GM19372 (cell line): ENCODE data around the gene SERINC5.

Experiments
- ATAC-seq: cut with Tn5 transposase; IDR thresholded peaks from one replicate; pipeline ENCODE4 v1.9.1; 2021; ENCODE audit warnings: mild to moderate bottlenecking, low read depth, moderate library complexity; ENCODE audit not compliant: unreplicated experiment

The SERINC5 gene

DNA sequence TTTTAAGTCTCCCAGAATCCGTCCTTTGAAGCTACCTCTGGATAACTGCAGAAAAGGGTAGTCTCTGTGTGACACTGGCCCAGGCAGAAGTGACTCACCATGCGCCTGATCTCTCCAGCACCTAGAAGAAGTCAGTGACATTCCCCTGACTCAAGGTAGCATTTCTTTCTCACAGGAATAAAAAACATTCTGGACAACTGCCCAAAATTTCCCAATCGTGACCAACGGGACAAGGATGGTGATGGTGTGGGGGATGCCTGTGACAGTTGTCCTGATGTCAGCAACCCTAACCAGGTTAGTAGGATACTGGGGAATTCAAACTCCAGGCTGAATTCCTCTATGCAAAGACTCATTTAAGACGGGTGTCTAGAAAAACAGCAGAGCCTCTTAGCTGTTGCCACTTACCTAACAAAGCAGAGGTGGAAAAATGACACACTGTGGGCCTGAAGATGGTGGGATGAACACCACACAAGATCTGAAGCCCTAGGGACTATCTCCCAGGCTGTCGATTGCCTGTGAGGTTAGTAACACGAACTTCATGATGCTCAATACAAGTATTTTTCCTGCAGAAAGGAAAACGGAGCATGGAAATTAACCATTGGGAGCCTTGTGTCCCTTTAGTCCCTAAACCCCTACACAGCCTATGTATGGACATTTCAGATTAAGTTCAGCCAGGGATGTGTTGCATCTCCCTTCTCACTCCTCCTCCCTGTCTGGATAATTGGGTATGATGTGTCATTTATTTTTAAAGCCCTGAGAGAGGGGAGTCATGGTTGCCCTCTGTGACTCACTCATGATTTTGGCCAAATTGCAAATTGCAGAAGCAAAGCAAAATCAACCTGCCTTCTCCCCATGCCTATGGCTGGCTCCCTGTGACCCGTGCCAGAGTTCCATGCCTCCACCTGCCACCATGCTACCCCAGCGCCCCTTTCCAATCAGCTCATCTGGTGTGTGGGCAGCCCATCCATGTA lies 183.5 kb downstream of the SERINC5 start:
- no peak for ATAC-seq

- no peak for ATAC-seq
Observed at GRCh38 chr5:80071510-80072021, 184.3 kb downstream of the SERINC5 start.

- ATAC-seq, result no peak
Observed at GRCh38 chr5:80070338-80071056, 185.4 kb downstream of the SERINC5 start.

DNA sequence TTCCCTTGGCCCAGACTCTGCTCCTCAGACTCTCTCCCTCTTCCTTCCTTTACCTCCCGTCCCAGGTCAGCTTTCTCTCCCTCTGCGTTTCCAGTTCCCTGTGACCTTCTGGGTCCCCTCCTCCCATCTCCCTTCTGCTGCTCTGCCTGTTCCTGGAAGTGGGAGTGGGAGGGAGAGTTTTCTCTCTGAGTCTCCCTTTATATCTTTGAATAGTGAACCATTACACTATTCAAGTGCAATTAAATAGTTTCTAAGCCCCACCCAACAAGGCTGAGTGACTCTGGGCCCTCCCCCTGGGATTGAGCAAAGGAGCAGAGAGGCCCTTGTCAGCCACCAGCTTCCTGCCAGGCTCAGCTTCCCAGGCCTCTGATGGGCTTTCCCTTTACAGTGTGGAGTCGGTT lies 185.9 kb downstream of the SERINC5 start:
- ATAC-seq, result no peak

GRCh38 chr5:80069251-80069800 lies 186.5 kb downstream of the SERINC5 start:
- ATAC-seq, result no peak

- no peak for ATAC-seq
Observed at GRCh38 chr5:80068775-80069174, 187.1 kb downstream of the SERINC5 start.

DNA sequence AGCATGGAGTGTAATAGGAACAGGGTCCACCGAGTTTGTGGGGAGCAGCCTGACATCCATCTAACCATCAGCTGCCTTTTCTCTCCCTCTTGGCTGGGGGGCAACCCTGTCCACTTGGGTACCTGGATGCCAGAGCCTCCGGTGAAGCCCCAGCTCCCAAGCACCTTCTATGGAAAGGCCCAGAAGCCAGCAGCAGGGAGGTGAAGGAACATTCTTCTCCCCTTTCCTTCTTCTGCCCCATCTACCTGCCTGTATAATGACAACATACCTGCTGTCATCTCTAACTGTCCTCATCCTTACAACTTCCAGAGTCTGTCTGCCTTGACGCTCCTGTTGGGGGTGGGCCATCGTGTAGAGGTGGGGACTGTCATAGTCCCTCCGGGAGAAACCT lies 187.6 kb downstream of the SERINC5 start:
- no peak for ATAC-seq

- no peak for ATAC-seq
Observed at GRCh38 chr5:80067531-80068245, 188.2 kb downstream of the SERINC5 start.

- no peak for ATAC-seq
Observed at GRCh38 chr5:80067016-80067415, 188.8 kb downstream of the SERINC5 start.

GRCh38 chr5:80064124-80064523 lies 191.7 kb downstream of the SERINC5 start:
- ATAC-seq, result no peak
